ENCODE results near the gene RAB34. TPM values are rescaled to one million over a fixed set of nuclear protein-coding genes. Genes with fewer than 3 reads are reported as not detected.

RAB34 gene
- total RNA-seq, 1 experiment from 2014 or later: 1.2 TPM

DNA sequence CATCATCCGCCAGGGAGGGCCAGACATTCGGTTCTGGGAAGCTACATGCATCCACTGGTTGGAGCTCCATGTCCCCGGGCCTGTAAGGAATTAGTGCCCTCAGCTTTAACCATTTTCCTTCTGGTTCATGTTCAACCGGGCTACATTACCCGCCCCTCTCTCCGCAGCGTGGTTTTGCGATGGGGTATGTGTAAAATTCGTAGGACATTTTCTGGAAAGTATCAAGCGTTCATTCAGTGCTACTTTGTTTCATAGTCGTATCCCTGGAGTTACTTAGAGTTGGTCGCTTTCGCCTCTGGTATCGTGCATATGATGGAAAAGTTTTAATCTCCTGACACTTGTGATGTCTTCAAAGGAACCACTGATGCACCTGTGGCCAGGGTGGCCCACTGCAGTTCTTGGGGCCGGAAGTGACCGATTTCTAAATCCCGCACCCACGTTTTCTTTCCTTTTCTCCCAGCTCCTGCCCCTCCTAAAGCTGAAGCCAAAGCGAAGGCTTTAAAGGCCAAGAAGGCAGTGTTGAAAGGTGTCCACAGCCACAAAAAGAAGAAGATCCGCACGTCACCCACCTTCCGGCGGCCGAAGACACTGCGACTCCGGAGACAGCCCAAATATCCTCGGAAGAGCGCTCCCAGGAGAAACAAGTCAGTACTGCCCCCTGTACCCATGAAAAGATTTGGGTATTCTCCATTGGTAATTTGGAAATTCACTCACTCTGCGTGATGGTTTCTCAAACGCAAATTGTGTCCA is 2.8 kb upstream of the RAB34 start:
- peaks cover 13% of the 10 kb centered on the region for H3K36me3 ChIP-seq (ENCODE audit: control insufficient read depth, insufficient read depth, low read length)
- Mint-ChIP-seq H3K9me3 (ENCODE audit: unreplicated experiment) (no peaks in the 10 kb centered on the region), H3K27me3 (ENCODE audit: insufficient read depth, unreplicated experiment) (no peaks in the 10 kb centered on the region), H3K27ac (ENCODE audit: unreplicated experiment) (peak overlapping the region; percentile 98), H3K4me3 (ENCODE audit: unreplicated experiment) (peak overlapping the region; percentile 94), H3K36me3 (ENCODE audit: insufficient read depth, unreplicated experiment) (peaks cover 64% of the 10 kb centered on the region), H3K4me1 (ENCODE audit: low read depth, unreplicated experiment) (peaks cover 40% of the 10 kb centered on the region)
- H3K9me3 ChIP-seq: no peaks in the 10 kb centered on the region
- CTCF ChIA-PET: interaction anchor here (0.9 to 1.6 kb wide), 9 partner anchors 8 to 76 kb away, joined by 3 to 23 read pairs (median 6); partner anchors contain the start of genes BLTP2, NEK8, PROCA1 and SDF2
- TF ChIP-seq, protein P1, sequence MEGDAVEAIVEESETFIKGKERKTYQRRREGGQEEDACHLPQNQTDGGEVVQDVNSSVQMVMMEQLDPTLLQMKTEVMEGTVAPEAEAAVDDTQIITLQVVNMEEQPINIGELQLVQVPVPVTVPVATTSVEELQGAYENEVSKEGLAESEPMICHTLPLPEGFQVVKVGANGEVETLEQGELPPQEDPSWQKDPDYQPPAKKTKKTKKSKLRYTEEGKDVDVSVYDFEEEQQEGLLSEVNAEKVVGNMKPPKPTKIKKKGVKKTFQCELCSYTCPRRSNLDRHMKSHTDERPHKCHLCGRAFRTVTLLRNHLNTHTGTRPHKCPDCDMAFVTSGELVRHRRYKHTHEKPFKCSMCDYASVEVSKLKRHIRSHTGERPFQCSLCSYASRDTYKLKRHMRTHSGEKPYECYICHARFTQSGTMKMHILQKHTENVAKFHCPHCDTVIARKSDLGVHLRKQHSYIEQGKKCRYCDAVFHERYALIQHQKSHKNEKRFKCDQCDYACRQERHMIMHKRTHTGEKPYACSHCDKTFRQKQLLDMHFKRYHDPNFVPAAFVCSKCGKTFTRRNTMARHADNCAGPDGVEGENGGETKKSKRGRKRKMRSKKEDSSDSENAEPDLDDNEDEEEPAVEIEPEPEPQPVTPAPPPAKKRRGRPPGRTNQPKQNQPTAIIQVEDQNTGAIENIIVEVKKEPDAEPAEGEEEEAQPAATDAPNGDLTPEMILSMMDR (IDR thresholded peaks at IDR 0.05; ENCODE audit: insufficient read depth in 1 of 2, low read depth in 1 of 2, low read length in 1 of 2, severe bottlenecking in 1 of 2, unreplicated experiment in 1 of 2): no peak
- POLR2A ChIA-PET: interaction anchor here (0.7 to 3.0 kb wide), 10 partner anchors 7 to 229 kb away, joined by 3 to 213 read pairs (median 16); partner anchors contain the start of genes BLTP2, PROCA1, SDF2 and SUPT6H
- intact Hi-C loops (cut with micrococcal nuclease; ENCODE audit: unreplicated experiment): no loop called here
- H3K4me3 ChIP-seq (ENCODE audit: low read depth, low read length): peak overlapping the region; percentile 67
- peaks cover 31% of the 10 kb centered on the region for H3K4me1 ChIP-seq
- DNase-seq: no peak
- no peaks in the 10 kb centered on the region for H3K27me3 ChIP-seq (replicated peaks; ENCODE audit: control insufficient read depth, insufficient read depth, low read length)
- TSS peak; percentile 78 for BruUV-seq (replicated peaks)

DNA sequence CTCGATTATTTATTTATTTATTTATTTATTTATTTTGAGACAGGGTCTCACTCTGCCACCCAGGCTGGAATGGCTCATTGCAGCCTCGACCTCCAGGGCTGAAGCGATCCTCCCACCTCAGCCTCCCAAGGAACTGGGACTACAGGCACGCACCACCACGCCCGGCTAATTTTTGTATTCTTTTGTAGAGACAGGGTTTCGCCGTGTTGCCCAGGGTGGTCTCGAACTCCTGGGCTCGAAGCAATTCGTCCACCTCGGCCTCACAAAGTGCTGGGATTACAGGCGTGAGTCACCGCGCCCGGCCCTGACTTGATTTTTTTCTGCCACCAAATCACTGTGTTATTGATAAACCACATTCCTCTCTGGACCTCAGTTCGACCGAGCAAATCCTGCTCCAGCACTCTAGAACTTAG is 1.4 kb upstream of the RAB34 start:
- Histone ChIP-seq H3K27me3 (replicated peaks; ENCODE audit: control insufficient read depth, insufficient read depth, low read length) (no peaks in the 10 kb centered on the region), H3K4me3 (ENCODE audit: low read depth, low read length) (peak overlapping the region; percentile 67), H3K36me3 (ENCODE audit: control insufficient read depth, insufficient read depth, low read length) (peaks cover 13% of the 10 kb centered on the region), H3K4me1 (peaks cover 24% of the 10 kb centered on the region), H3K9me3 (no peaks in the 10 kb centered on the region)
- TF ChIP-seq, protein P1 (IDR thresholded peaks at IDR 0.05; ENCODE audit: insufficient read depth in 1 of 2, low read depth in 1 of 2, low read length in 1 of 2, severe bottlenecking in 1 of 2, unreplicated experiment in 1 of 2): no peak
- Mint-ChIP-seq H3K9me3 (ENCODE audit: unreplicated experiment) (no peaks in the 10 kb centered on the region), H3K27me3 (ENCODE audit: insufficient read depth, unreplicated experiment) (no peaks in the 10 kb centered on the region), H3K36me3 (ENCODE audit: insufficient read depth, unreplicated experiment) (peaks cover 50% of the 10 kb centered on the region), H3K4me1 (ENCODE audit: low read depth, unreplicated experiment) (peaks cover 27% of the 10 kb centered on the region), H3K27ac (ENCODE audit: unreplicated experiment) (peak overlapping the region; percentile 98), H3K4me3 (ENCODE audit: unreplicated experiment) (peak overlapping the region; percentile 94)
- BruUV-seq (replicated peaks): no TSS peak
- POLR2A ChIA-PET: interaction anchor here (0.6 to 3.0 kb wide), 24 partner anchors 9 to 383 kb away, joined by 3 to 213 read pairs (median 6); partner anchors contain the start of genes BLTP2, IFT20, NEK8 and PHF12
- intact Hi-C loops (cut with micrococcal nuclease; ENCODE audit: unreplicated experiment): loop anchor here (1.0 to 2.0 kb wide), 3 partner anchors 8 to 74 kb away; partner anchors contain the start of genes BLTP2 and PROCA1
- DNase-seq: no peak
- CTCF ChIA-PET: interaction anchor here (0.5 to 1.6 kb wide), 14 partner anchors 8 to 233 kb away, joined by 3 to 23 read pairs (median 5); partner anchors contain the start of genes ALDOC, BLTP2, NEK8 and PROCA1

DNA sequence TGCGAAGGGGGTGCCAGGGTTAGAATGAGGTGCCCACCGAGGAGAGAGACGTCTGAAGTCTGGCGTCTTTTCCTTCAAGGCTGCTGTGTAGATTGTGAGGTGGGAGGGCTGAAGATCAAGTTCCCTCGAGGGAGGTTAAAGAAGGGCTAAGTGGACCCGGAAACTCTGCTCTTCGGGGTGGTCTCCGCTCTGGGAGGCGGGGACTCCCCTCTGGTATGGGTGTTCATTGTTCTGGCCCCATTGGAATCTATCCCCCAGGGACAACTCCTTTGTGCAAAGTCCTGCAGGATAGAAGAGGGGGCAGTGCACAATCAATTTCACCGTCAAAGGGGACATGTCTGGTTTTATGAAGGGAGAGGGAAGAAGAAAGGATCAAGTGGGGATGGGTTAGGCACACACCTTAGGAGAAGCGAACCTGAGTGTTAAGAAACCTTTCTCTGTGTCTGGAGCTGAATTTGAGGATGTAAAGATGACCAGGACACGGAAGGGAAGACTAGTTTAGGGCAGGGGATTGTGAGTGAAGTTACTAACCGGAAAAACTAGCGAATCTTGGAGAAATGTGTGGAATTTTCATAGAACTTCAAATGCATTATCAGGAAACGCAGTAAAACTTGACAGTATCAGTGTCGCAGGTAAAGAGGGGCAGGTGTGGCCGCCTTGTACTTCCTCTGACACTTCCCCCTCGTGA is 809 bp upstream of the RAB34 start:
- Mint-ChIP-seq H3K27ac (ENCODE audit: unreplicated experiment) (peak overlapping the region; percentile 98), H3K36me3 (ENCODE audit: insufficient read depth, unreplicated experiment) (peaks cover 44% of the 10 kb centered on the region), H3K4me1 (ENCODE audit: low read depth, unreplicated experiment) (peaks cover 22% of the 10 kb centered on the region), H3K27me3 (ENCODE audit: insufficient read depth, unreplicated experiment) (no peaks in the 10 kb centered on the region), H3K9me3 (ENCODE audit: unreplicated experiment) (no peaks in the 10 kb centered on the region), H3K4me3 (ENCODE audit: unreplicated experiment) (peak overlapping the region; percentile 94)
- intact Hi-C loops (cut with micrococcal nuclease; ENCODE audit: unreplicated experiment): loop anchor here (1.0 to 2.0 kb wide), 3 partner anchors 7 to 74 kb away; partner anchors contain the start of genes BLTP2 and PROCA1
- Histone ChIP-seq H3K4me1 (peaks cover 24% of the 10 kb centered on the region), H3K36me3 (ENCODE audit: control insufficient read depth, insufficient read depth, low read length) (peaks cover 12% of the 10 kb centered on the region), H3K27me3 (replicated peaks; ENCODE audit: control insufficient read depth, insufficient read depth, low read length) (no peaks in the 10 kb centered on the region), H3K9me3 (no peaks in the 10 kb centered on the region), H3K4me3 (ENCODE audit: low read depth, low read length) (no peak overlapping the region; the same call in 1 of the 2 replicates)
- TF ChIP-seq, protein P1 (IDR thresholded peaks at IDR 0.05; ENCODE audit: insufficient read depth in 1 of 2, low read depth in 1 of 2, low read length in 1 of 2, severe bottlenecking in 1 of 2, unreplicated experiment in 1 of 2): no peak
- ChIA-PET POLR2A (interaction anchor here (1.0 to 3.0 kb wide), 4 partner anchors 8 to 180 kb away, joined by 3 to 213 read pairs (median 20); partner anchors contain the start of gene PROCA1), CTCF (interaction anchor here (1.5 kb wide), 1 partner anchor 8 kb away, joined by 22 read pairs; the partner anchor contains the start of gene PROCA1)
- no peak for DNase-seq
- no TSS peak for BruUV-seq (replicated peaks)

All from Caco-2 (cell line).